NCI-H748 (cell line): ENCODE data around the gene MELTF.
A peak's percentile ranks its signal among the peaks of the same experiment; 100 is the strongest.

Experiments used
- DNase-seq: peaks from one replicate; lab custom pipeline; 2025; ENCODE audit not compliant: unreplicated experiment; lab: John Stamatoyannopoulos, UW

Gene MELTF

GRCh38 chr3:197010556-197011351 is 18.9 kb downstream of the MELTF start:
- DNase-seq = no peak

GRCh38 chr3:197009532-197010019 is 20.0 kb downstream of the MELTF start:
- no peak for DNase-seq

GRCh38 chr3:197008436-197009209 is 21.0 kb downstream of the MELTF start:
- no peak for DNase-seq

GRCh38 chr3:197007953-197008352 is 21.7 kb downstream of the MELTF start:
- no peak for DNase-seq

- DNase-seq = no peak
These were observed 22.2 kb downstream of the MELTF start for GRCh38 chr3:197007296-197007940.

GRCh38 chr3:197006860-197007259 is 22.8 kb downstream of the MELTF start:
- DNase-seq = no peak

GRCh38 chr3:197006446-197006845 is 23.2 kb downstream of the MELTF start:
- no peak for DNase-seq

- peak; percentile 44 for DNase-seq
These were observed 25.9 kb downstream of the MELTF start for GRCh38 chr3:197003461-197004385.

- DNase-seq = peak; percentile 77
These were observed 26.7 kb downstream of the MELTF start for GRCh38 chr3:197002701-197003454.

- DNase-seq = no peak
These were observed 27.5 kb downstream of the MELTF start for GRCh38 chr3:197001972-197002700.

- no peak for DNase-seq
These were observed 28.3 kb downstream of the MELTF start for GRCh38 chr3:197001106-197001971.

- DNase-seq = no peak
These were observed 29.4 kb downstream of the MELTF start for GRCh38 chr3:197000211-197000610.

GRCh38 chr3:196998966-196999760 is 30.5 kb downstream of the MELTF start:
- DNase-seq = no peak

- no peak for DNase-seq
These were observed 32.3 kb downstream of the MELTF start for GRCh38 chr3:196997311-196997710.

GRCh38 chr3:196996454-196997265 is 33.0 kb downstream of the MELTF start:
- DNase-seq = no peak

GRCh38 chr3:196995646-196996355 is 33.8 kb downstream of the MELTF start:
- no peak for DNase-seq
